RWPE1 (cell line): ENCODE data around the gene S100A14.
"Not testable (repeated sequence)": the region's sequence is repeated elsewhere in the genome, so short reads cannot be mapped to it uniquely, and the experiment has no call there.

Experiments used
- CTCF ChIA-PET: fragments of 350-600 bp; sonication (Branson Sonifier 250); formaldehyde crosslinking; extraction: SDS; loops from one replicate; lab custom pipeline; 2021; lab: Yijun Ruan, JAX
- POLR2A ChIA-PET: fragments of 400-600 bp; formaldehyde crosslinking; extraction: SDS; loops from one replicate; lab custom pipeline; 2020; ENCODE audit warnings: antibody characterized with exemption; ENCODE audit not compliant: low non-redundant PET; lab: Yijun Ruan, JAX
- DNase-seq: peaks from one replicate; pipeline ENCODE4 v3.0.0; 2012; ENCODE audit warnings: low spot score
- H3K27ac ChIP-seq: fragments of 450-650 bp; 2 replicates; pipeline ENCODE4 v1.5.1; 2017
- TF ChIP-seq, protein P1 (sequence below): fragments of 450-650 bp; conservative IDR thresholded peaks from 2 replicates; pipeline ENCODE4 v1.5.1; 2017; ENCODE audit warnings: low read depth, mild to moderate bottlenecking

The S100A14 gene

DNA sequence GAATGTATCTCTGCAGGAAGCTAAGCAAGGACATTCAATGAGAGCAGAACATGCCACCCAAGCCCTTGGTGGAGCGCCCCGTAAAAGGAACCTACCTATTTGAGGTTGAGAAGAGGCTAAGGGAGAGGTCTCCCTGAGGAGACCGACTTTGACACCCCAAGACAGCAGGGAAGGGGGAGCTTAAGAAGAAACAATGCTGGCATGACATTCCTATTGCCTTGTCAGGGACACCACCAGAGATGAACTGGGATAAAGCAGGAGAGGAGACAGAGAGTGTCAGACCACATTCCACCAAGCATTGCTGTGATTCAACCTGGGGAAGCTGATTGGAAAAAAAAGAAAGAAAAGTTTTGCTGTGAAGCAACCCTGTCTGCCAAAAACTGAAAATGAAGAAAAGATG, 37.2 kb downstream of the S100A14 start:
- DNase-seq, result no peak
- ChIA-PET POLR2A (no interaction called here), CTCF (interaction anchor here (0.5 to 0.9 kb wide), 2 partner anchors 68 to 113 kb away, joined by 3 to 7 read pairs; no protein-coding TSS in a partner anchor)
- TF ChIP-seq, protein P1, sequence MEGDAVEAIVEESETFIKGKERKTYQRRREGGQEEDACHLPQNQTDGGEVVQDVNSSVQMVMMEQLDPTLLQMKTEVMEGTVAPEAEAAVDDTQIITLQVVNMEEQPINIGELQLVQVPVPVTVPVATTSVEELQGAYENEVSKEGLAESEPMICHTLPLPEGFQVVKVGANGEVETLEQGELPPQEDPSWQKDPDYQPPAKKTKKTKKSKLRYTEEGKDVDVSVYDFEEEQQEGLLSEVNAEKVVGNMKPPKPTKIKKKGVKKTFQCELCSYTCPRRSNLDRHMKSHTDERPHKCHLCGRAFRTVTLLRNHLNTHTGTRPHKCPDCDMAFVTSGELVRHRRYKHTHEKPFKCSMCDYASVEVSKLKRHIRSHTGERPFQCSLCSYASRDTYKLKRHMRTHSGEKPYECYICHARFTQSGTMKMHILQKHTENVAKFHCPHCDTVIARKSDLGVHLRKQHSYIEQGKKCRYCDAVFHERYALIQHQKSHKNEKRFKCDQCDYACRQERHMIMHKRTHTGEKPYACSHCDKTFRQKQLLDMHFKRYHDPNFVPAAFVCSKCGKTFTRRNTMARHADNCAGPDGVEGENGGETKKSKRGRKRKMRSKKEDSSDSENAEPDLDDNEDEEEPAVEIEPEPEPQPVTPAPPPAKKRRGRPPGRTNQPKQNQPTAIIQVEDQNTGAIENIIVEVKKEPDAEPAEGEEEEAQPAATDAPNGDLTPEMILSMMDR, result no peak
- H3K27ac ChIP-seq, result no peak overlapping the region

DNA sequence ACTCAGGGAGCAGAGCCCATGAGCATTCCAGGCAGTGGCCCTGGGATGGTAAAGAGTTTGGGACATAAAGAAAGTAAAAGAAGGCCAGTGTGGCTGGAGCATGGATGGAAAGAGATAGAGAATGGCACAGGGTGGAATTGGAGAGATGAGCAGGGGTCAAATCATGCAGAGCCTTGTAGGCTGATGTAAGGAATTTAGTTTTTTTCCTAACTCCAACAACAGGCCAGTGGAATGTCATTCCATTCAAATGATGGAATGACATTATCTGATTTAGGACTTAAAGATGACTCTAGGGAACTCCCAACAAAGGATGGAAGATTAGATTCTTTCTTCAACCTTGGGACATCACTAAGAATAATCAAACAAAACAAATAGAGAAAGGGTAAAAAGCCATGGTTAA, 37.6 kb downstream of the S100A14 start:
- ChIA-PET CTCF (interaction anchor here (0.5 to 0.9 kb wide), 2 partner anchors 67 to 113 kb away, joined by 3 to 7 read pairs; no protein-coding TSS in a partner anchor), POLR2A (no interaction called here)
- H3K27ac ChIP-seq, result no peak overlapping the region
- TF ChIP-seq, protein P1, result no peak
- no peak for DNase-seq

DNA sequence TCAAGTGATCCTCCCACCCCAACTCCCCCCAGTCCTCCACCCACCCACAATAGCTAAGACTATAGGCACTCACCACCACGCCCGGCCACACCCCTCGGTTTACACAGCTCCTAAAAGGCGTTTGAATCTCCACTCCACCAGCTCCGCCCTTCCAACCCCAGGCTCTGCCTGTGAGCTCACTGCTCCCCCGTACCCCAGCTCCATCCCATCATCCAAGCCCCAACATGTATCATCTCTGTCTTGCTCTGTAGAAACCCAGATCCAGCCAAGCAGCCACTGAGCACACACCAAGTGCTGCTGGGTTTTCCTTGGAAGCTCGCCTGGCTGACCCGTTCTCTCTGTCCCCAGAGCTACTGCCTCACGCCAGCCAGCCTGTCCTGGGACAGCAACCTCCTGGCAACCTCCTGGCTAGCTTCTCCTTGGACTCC, 38.5 kb downstream of the S100A14 start:
- POLR2A ChIA-PET, result interaction anchor here (0.9 to 2.0 kb wide), 3 partner anchors 35 to 57 kb away, joined by 4 to 6 read pairs (median 4); partner anchors contain the start of genes CHTOP and S100A16
- no peak for DNase-seq
- CTCF ChIA-PET, result interaction anchor here (0.6 to 1.0 kb wide), 4 partner anchors 11 to 246 kb away, joined by 3 to 4 read pairs (median 4); no protein-coding TSS in a partner anchor
- H3K27ac ChIP-seq, result peak overlapping the region; percentile 68
- TF ChIP-seq, protein P1, result no peak

DNA sequence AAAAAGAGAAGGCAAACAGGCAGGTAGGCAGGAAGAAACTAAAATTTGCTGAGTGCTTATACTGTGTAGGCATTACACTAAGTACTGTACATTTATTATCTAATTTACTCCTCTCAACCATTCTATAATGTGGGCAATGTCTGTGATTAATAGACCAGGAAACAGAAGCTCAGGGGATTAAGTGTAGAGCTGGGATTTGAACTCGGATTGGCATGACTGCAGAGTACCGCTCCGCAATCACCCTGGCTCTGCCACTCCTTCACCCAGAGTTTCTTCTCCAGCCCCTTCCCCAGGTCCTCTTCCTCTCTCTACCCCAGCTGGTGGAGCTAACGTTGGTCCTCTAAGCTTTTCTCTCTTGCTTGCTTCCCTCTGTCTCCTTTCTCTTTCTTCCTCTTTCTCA, 39.0 kb downstream of the S100A14 start:
- DNase-seq, result no peak
- ChIA-PET CTCF (interaction anchor here (0.6 to 1.0 kb wide), 4 partner anchors 10 to 247 kb away, joined by 3 to 4 read pairs (median 4); no protein-coding TSS in a partner anchor), POLR2A (interaction anchor here (0.9 to 2.0 kb wide), 3 partner anchors 36 to 57 kb away, joined by 4 to 6 read pairs (median 4); partner anchors contain the start of genes CHTOP and S100A16)
- H3K27ac ChIP-seq, result peak overlapping the region; percentile 68
- TF ChIP-seq, protein P1, result no peak

DNA sequence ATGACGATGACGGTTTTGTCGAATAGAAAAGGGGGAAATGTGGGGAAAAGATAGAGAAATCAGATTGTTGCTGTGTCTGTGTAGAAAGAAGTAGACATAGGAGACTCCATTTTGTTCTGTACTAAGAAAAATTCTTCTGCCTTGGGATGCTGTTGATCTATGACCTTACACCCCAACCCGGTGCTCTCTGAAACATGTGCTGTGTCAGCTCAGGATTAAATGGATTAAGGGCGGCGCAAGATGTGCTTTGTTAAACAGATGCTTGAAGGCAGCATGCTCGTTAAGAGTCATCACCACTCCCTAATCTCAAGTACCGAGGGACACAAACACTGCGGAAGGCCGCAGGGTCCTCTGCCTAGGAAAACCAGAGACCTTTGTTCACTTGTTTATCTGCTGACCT, 40.6 kb downstream of the S100A14 start:
- CTCF ChIA-PET, result interaction anchor here (1.4 kb wide), 1 partner anchor 40 kb away, joined by 3 read pairs; the partner anchor contains the start of gene S100A14
- DNase-seq, H3K27ac ChIP-seq, POLR2A ChIA-PET: not testable (repeated sequence)

GRCh38 chr1:153575081-153575491, 41.0 kb downstream of the S100A14 start:
- CTCF ChIA-PET, result not testable (repeated sequence)

DNA sequence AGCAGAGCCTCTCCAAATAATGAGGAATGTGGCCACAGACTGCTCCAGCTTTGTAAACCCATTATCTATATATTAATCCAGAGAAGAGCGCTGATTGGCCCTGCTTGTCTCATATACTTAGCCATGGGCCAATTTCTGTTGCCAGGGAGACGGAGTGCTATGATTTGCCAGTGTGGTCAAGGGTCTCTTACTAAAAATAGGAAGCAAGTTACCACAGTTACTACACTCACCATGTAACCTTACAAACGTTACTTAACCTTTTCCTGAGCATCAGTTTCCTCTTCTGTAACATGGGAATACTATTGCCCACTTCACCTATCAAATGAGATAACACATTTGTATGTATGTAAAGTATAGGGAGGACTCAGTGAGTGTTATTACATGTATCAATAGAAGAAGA, 42.8 kb downstream of the S100A14 start:
- DNase-seq, result no peak
- ChIA-PET POLR2A (interaction anchor here (0.6 to 1.1 kb wide), 2 partner anchors 30 to 40 kb away, joined by 3 read pairs; partner anchors contain the start of gene S100A16), CTCF (interaction anchor here (0.8 to 2.7 kb wide), 13 partner anchors 19 to 98 kb away, joined by 3 to 25 read pairs (median 7); partner anchors contain the start of genes CHTOP, ILF2, S100A13 and S100A14)
- TF ChIP-seq, protein P1, result no peak
- no peak overlapping the region for H3K27ac ChIP-seq

More at GRCh38 chr1:153575081-153575491, 41.0 kb downstream of the S100A14 start:
- DNase-seq, POLR2A ChIA-PET, H3K27ac ChIP-seq: not testable (repeated sequence)
